ENCODE data around the gene CDC42EP4.

DNA sequence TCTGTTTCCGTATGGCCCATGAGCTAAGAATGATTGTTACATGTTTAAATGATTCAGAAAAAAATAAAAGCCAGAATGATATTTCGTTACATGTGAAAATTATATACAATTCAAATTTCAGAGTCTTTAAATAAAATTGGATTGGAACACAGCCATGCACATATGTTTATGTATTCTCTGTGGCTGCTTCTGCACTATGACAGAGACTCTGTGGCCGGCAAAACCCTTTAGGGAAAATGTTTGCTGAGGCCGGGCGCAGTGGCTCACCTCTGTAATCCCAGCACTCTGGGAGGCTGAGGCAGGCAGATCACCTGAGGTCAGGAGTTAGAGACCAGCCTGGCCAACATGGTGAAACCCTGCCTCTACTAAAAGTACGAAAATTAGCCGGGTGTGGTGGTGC is 15.9 kb upstream of the CDC42EP4 start:
- TF ChIP-seq RBFOX2 (IDR thresholded peaks at IDR 0.05; ENCODE audit: low read depth, low read length) (no peak), EZH2 (IDR thresholded peaks at IDR 0.05; ENCODE audit: borderline replicate concordance, low read depth, low read length) (no peak), PHF20 (IDR thresholded peaks at IDR 0.05; ENCODE audit: partially characterized antibody) (no peak), CTCF (IDR thresholded peaks at IDR 0.05 in 2 of 3, conservative IDR thresholded peaks at IDR 0.05 in 1 of 3; ENCODE audit: insufficient read depth in 2 of 3, low read depth in 1 of 3, low read length in 3 of 3) (no peak), EP300 (IDR thresholded peaks at IDR 0.05; ENCODE audit: low read length) (no peak), ZNF224 (CRISPR knock-in tag; IDR thresholded peaks at IDR 0.05) (no peak), ZNF274 (IDR thresholded peaks at IDR 0.05; ENCODE audit: borderline replicate concordance, low read depth, low read length) (no peak), NR2C1 (IDR thresholded peaks at IDR 0.05) (no peak), NR2C1 (tag; IDR thresholded peaks at IDR 0.05) (no peak)
